SJSA1 (cell line): ENCODE data around the gene NMUR1. TPM values are rescaled to one million over a fixed set of nuclear protein-coding genes. Genes with fewer than 3 reads are reported as not detected.
"Not testable (repeated sequence)": the region's sequence is repeated elsewhere in the genome, so short reads cannot be mapped to it uniquely, and the experiment has no call there.

Source experiments
- DNase-seq, 2 experiments: peaks; one replicate each; pipeline ENCODE4 v3.0.0-alpha.2; 2015 to 2020; ENCODE audit warnings: low spot score in 2 of 2, low read depth in 1 of 2
- H3K27ac ChIP-seq: fragments of 250-450 bp; sonication (Bioruptor Pico); 2 replicates; pipeline ENCODE4 v1.5.1; 2020; ENCODE audit warnings: mild to moderate bottlenecking, moderate library complexity
- H3K27me3 ChIP-seq: fragments of 250-450 bp; sonication (Bioruptor Pico); replicated peaks from 2 replicates; pipeline ENCODE4 v1.5.1; 2020; ENCODE audit warnings: mild to moderate bottlenecking, moderate library complexity
- H3K36me3 ChIP-seq: fragments of 250-450 bp; sonication (Bioruptor Pico); 2 replicates; pipeline ENCODE4 v1.5.1; 2020; ENCODE audit warnings: mild to moderate bottlenecking
- H3K4me1 ChIP-seq: fragments of 250-450 bp; sonication (Bioruptor Pico); replicated peaks from 2 replicates; pipeline ENCODE4 v1.6.1; 2021; ENCODE audit warnings: mild to moderate bottlenecking
- H3K4me3 ChIP-seq: fragments of 250-450 bp; sonication (Bioruptor Pico); 2 replicates; pipeline ENCODE4 v1.5.1; 2020; ENCODE audit warnings: mild to moderate bottlenecking
- H3K9me3 ChIP-seq: fragments of 250-450 bp; sonication (Bioruptor Pico); replicated peaks from 2 replicates; pipeline ENCODE4 v1.5.1; 2020; ENCODE audit warnings: mild to moderate bottlenecking
- total RNA-seq: library from RNA; depleted of rRNA; stranded (reverse); fragments of >200 nt; shearing (Covaris generic); gene quantifications from 2 replicates; pipeline ENCODE4 v1.2.3, GENCODE V29; 2014; rRNA removed

Gene NMUR1
- total RNA-seq: 0.21 and 1.0 TPM in 2 replicates

GRCh38 chr2:231530099-231531011 lies at the start of gene NMUR1:
TSS of gene NMUR1 (minus strand) at chr2:231530445. CDS start at chr2:231530361, 84 bp downstream.
- H3K4me3 ChIP-seq: peak within 1 kb of the TSS; percentile 38
- no peaks in the 10 kb centered on the region for H3K27me3 ChIP-seq
- peaks cover 8% of the 10 kb centered on the region for H3K4me1 ChIP-seq
- no peak within 1 kb of the TSS for H3K27ac ChIP-seq
- H3K9me3 ChIP-seq: no peaks in the 10 kb centered on the region
- H3K36me3 ChIP-seq: no peaks in the 10 kb centered on the region
- DNase-seq: peak in 1 of 2 experiments; percentile 64

GRCh38 chr2:231579560-231579959 lies 49.3 kb upstream of the NMUR1 start:
- Histone ChIP-seq H3K36me3 (no peaks in the 10 kb centered on the region), H3K27me3 (no peaks in the 10 kb centered on the region), H3K4me1 (no peaks in the 10 kb centered on the region), H3K4me3 (no peak overlapping the region), H3K27ac (no peak overlapping the region), H3K9me3 (no peaks in the 10 kb centered on the region)
- no peak for DNase-seq

- not testable (repeated sequence) for H3K4me1 ChIP-seq, H3K4me3 ChIP-seq, H3K27me3 ChIP-seq, DNase-seq, H3K9me3 ChIP-seq, H3K36me3 ChIP-seq, H3K27ac ChIP-seq
These were observed 48.4 kb upstream of the NMUR1 start for GRCh38 chr2:231578655-231579054.

- no peak for DNase-seq
- Histone ChIP-seq H3K27me3 (no peaks in the 10 kb centered on the region), H3K4me1 (no peaks in the 10 kb centered on the region), H3K4me3 (no peak overlapping the region), H3K36me3 (no peaks in the 10 kb centered on the region), H3K27ac (no peak overlapping the region), H3K9me3 (no peaks in the 10 kb centered on the region)
These were observed 46.2 kb upstream of the NMUR1 start for GRCh38 chr2:231576465-231576864.

- H3K9me3 ChIP-seq: no peaks in the 10 kb centered on the region
These were observed 45.5 kb upstream of the NMUR1 start for GRCh38 chr2:231575612-231576256.

GRCh38 chr2:231573698-231574421 lies 43.6 kb upstream of the NMUR1 start:
- DNase-seq: no peak
- Histone ChIP-seq H3K27me3 (no peaks in the 10 kb centered on the region), H3K4me1 (no peaks in the 10 kb centered on the region), H3K36me3 (no peaks in the 10 kb centered on the region), H3K9me3 (no peaks in the 10 kb centered on the region), H3K27ac (no peak overlapping the region), H3K4me3 (no peak overlapping the region)

More at GRCh38 chr2:231575612-231576256, 45.5 kb upstream of the NMUR1 start:
- no peak overlapping the region for H3K4me3 ChIP-seq
- no peak for DNase-seq
- no peaks in the 10 kb centered on the region for H3K4me1 ChIP-seq
- H3K27ac ChIP-seq: no peak overlapping the region
- no peaks in the 10 kb centered on the region for H3K36me3 ChIP-seq
- H3K27me3 ChIP-seq: no peaks in the 10 kb centered on the region

GRCh38 chr2:231573096-231573495 lies 42.9 kb upstream of the NMUR1 start:
- H3K27ac ChIP-seq: no peak overlapping the region
- no peak for DNase-seq
- no peaks in the 10 kb centered on the region for H3K9me3 ChIP-seq
- no peaks in the 10 kb centered on the region for H3K27me3 ChIP-seq
- H3K4me3 ChIP-seq: no peak overlapping the region
- no peaks in the 10 kb centered on the region for H3K4me1 ChIP-seq
- no peaks in the 10 kb centered on the region for H3K36me3 ChIP-seq

GRCh38 chr2:231571661-231572191 lies 41.5 kb upstream of the NMUR1 start:
- Histone ChIP-seq H3K36me3 (no peaks in the 10 kb centered on the region), H3K4me3 (no peak overlapping the region), H3K4me1 (no peaks in the 10 kb centered on the region), H3K9me3 (no peaks in the 10 kb centered on the region), H3K27me3 (no peaks in the 10 kb centered on the region), H3K27ac (no peak overlapping the region)
- no peak for DNase-seq

GRCh38 chr2:231570915-231571314 lies 40.7 kb upstream of the NMUR1 start:
- not testable (repeated sequence) for DNase-seq, H3K4me3 ChIP-seq, H3K27ac ChIP-seq, H3K36me3 ChIP-seq, H3K9me3 ChIP-seq, H3K27me3 ChIP-seq, H3K4me1 ChIP-seq

- no peaks in the 10 kb centered on the region for H3K9me3 ChIP-seq
- H3K4me3 ChIP-seq: no peak overlapping the region
- no peaks in the 10 kb centered on the region for H3K36me3 ChIP-seq
- no peaks in the 10 kb centered on the region for H3K4me1 ChIP-seq
- no peak overlapping the region for H3K27ac ChIP-seq
- no peaks in the 10 kb centered on the region for H3K27me3 ChIP-seq
- no peak for DNase-seq
These were observed 38.7 kb upstream of the NMUR1 start for GRCh38 chr2:231568785-231569435.

GRCh38 chr2:231568098-231568784 lies 38.0 kb upstream of the NMUR1 start:
- DNase-seq: no peak
- H3K27ac ChIP-seq: no peak overlapping the region
- H3K4me1 ChIP-seq: no peaks in the 10 kb centered on the region

GRCh38 chr2:231567159-231567558 lies 36.9 kb upstream of the NMUR1 start:
- Histone ChIP-seq H3K36me3 (no peaks in the 10 kb centered on the region), H3K27ac (no peak overlapping the region), H3K27me3 (no peaks in the 10 kb centered on the region), H3K4me1 (no peaks in the 10 kb centered on the region), H3K9me3 (no peaks in the 10 kb centered on the region), H3K4me3 (no peak overlapping the region)
- DNase-seq: no peak

More at GRCh38 chr2:231568098-231568784, 38.0 kb upstream of the NMUR1 start:
- no peaks in the 10 kb centered on the region for H3K9me3 ChIP-seq
- no peak overlapping the region for H3K4me3 ChIP-seq
- no peaks in the 10 kb centered on the region for H3K36me3 ChIP-seq
- H3K27me3 ChIP-seq: no peaks in the 10 kb centered on the region
